Liver (tissue), 9 donors: ENCODE data around the gene IER3IP1. TPM values are rescaled to one million over a fixed set of nuclear protein-coding genes. Genes with fewer than 3 reads are reported as not detected.

ENCODE experiments used
- DNase-seq: peaks from one replicate; pipeline ENCODE4 v3.0.0-alpha.2; 2017; ENCODE audit warnings: low spot score
- H3K27ac ChIP-seq, 2 donors: one replicate each; pipeline ENCODE4 v1.7.0; 2013; ENCODE audit warnings: inconsistent platforms in 2 of 2, low read length in 2 of 2, control low read depth in 1 of 2, low read depth in 1 of 2, mild to moderate bottlenecking in 1 of 2
- H3K27me3 ChIP-seq, 4 donors: one replicate each; pipeline versions ENCODE4 v1.6.1 to v1.7.0; 2013; ENCODE audit warnings: low read length in 3 of 4, inconsistent platforms in 1 of 4, mild to moderate bottlenecking in 1 of 4, moderate library complexity in 1 of 4; ENCODE audit not compliant: control insufficient read depth in 4 of 4, insufficient read depth in 4 of 4
- H3K36me3 ChIP-seq, 4 donors: one replicate each; pipeline versions ENCODE4 v1.6.1 to v1.7.0; 2013; ENCODE audit warnings: low read length in 3 of 4, mild to moderate bottlenecking in 3 of 4, low read depth in 1 of 4, moderate library complexity in 1 of 4; ENCODE audit not compliant: control insufficient read depth in 4 of 4, insufficient read depth in 3 of 4
- H3K4me1 ChIP-seq, 4 donors: one replicate each; pipeline versions ENCODE4 v1.6.1 to v1.7.0; 2013; ENCODE audit warnings: low read length in 3 of 4, mild to moderate bottlenecking in 3 of 4, moderate library complexity in 1 of 4; ENCODE audit not compliant: control insufficient read depth in 4 of 4, insufficient read depth in 4 of 4
- H3K4me3 ChIP-seq, 3 donors: one replicate each; pipeline versions ENCODE4 v1.6.1 to v1.7.0; 2013; ENCODE audit warnings: low read length in 3 of 3, control low read depth in 1 of 3, low read depth in 1 of 3, mild to moderate bottlenecking in 1 of 3
- H3K9ac ChIP-seq, 2 donors: one replicate each; pipeline ENCODE4 v1.7.0; 2013; ENCODE audit warnings: low read length in 2 of 2, mild to moderate bottlenecking in 2 of 2, moderate library complexity in 2 of 2, control low read depth in 1 of 2, low read depth in 1 of 2
- H3K9me3 ChIP-seq, 4 donors: one replicate each; pipeline versions ENCODE4 v1.6.1 to v1.7.0; 2013; ENCODE audit warnings: low read length in 3 of 4; ENCODE audit not compliant: control insufficient read depth in 4 of 4
- ATF3 ChIP-seq: IDR thresholded peaks from 2 replicates; pipeline ENCODE4 v1.6.1; 2016; ENCODE audit warnings: antibody characterized with exemption
- CTCF ChIP-seq: fragments of 150-350 bp; IDR thresholded peaks from 2 replicates; pipeline ENCODE4 v1.5.1; 2017; ENCODE audit warnings: improper control_type of control experiment, low read depth, low read length; ENCODE audit not compliant: missing input control
- EGR1 ChIP-seq, 2 donors: IDR thresholded peaks; 2 replicates each; pipeline ENCODE4 v1.6.1; 2016 to 2018; ENCODE audit warnings: antibody characterized with exemption in 2 of 2, low read depth in 2 of 2
- FOXA1 ChIP-seq: IDR thresholded peaks from 2 replicates; pipeline ENCODE4 v1.6.1; 2016; ENCODE audit warnings: antibody characterized with exemption
- FOXA2 ChIP-seq: IDR thresholded peaks from 2 replicates; pipeline ENCODE4 v1.6.1; 2016; ENCODE audit warnings: antibody characterized with exemption
- GABPA ChIP-seq, 2 donors: IDR thresholded peaks in 1 of 2; conservative IDR thresholded peaks in 1 of 2; 2 replicates each; pipeline ENCODE4 v1.6.1; 2016; ENCODE audit warnings: antibody characterized with exemption in 2 of 2, mild to moderate bottlenecking in 1 of 2, moderate library complexity in 1 of 2
- HNF4A ChIP-seq, 2 donors: conservative IDR thresholded peaks; 2 replicates each; pipeline ENCODE4 v1.6.1; 2016; ENCODE audit warnings: antibody characterized with exemption in 2 of 2, mild to moderate bottlenecking in 2 of 2
- HNF4G ChIP-seq: IDR thresholded peaks from 2 replicates; pipeline ENCODE4 v1.6.1; 2016; ENCODE audit warnings: antibody characterized with exemption
- JUND ChIP-seq, 2 donors: IDR thresholded peaks; 2 replicates each; pipeline ENCODE4 v1.6.1; 2016; ENCODE audit warnings: antibody characterized with exemption in 2 of 2
- MAX ChIP-seq: IDR thresholded peaks from 2 replicates; pipeline ENCODE4 v1.6.1; 2016; ENCODE audit warnings: antibody characterized with exemption
- NR2F2 ChIP-seq: IDR thresholded peaks from 2 replicates; pipeline ENCODE4 v1.6.1; 2016; ENCODE audit warnings: antibody characterized with exemption
- RAD21 ChIP-seq, 2 donors: IDR thresholded peaks; 2 replicates each; pipeline ENCODE4 v1.6.1; 2016; ENCODE audit warnings: antibody characterized with exemption in 2 of 2, mild to moderate bottlenecking in 2 of 2
- REST ChIP-seq: IDR thresholded peaks from 2 replicates; pipeline ENCODE4 v1.6.1; 2016; ENCODE audit warnings: antibody characterized with exemption, mild to moderate bottlenecking
- RXRA ChIP-seq, 2 donors: IDR thresholded peaks; 2 replicates each; pipeline ENCODE4 v1.6.1; 2017 to 2018; ENCODE audit warnings: antibody characterized with exemption in 2 of 2, mild to moderate bottlenecking in 1 of 2
- SP1 ChIP-seq: IDR thresholded peaks from 2 replicates; pipeline ENCODE4 v1.6.1; 2018; ENCODE audit warnings: antibody characterized with exemption, mild to moderate bottlenecking
- TAF1 ChIP-seq: conservative IDR thresholded peaks from 2 replicates; pipeline ENCODE4 v1.6.1; 2016; ENCODE audit warnings: antibody characterized with exemption, mild to moderate bottlenecking
- YY1 ChIP-seq: IDR thresholded peaks from 2 replicates; pipeline ENCODE4 v1.6.1; 2016; ENCODE audit warnings: antibody characterized with exemption, mild to moderate bottlenecking
- ZBTB33 ChIP-seq: IDR thresholded peaks from 2 replicates; pipeline ENCODE4 v1.6.1; 2016; ENCODE audit warnings: antibody characterized with exemption
- WGBS: extraction: QIAGEN DNeasy Blood & Tissue Kit; methylation state at CpG from one replicate; pipeline ENCODE4 v1.1.7; 2013; 5-methylcytosine and 5-hydroxymethylcytosine counted together
- polyA plus RNA-seq, 2 donors: library from polyadenylated mRNA; stranded (reverse) in 1 of 2; unstranded in 1 of 2; fragments of 200-250 nt in 1 of 2; fragments of >200 nt in 1 of 2; fragmentation: Nextera tagmentation in 1 of 2; extraction: Ambion mirVana in 1 of 2; gene quantifications; one replicate each; pipeline versions ENCODE4 v1.2.1 to v1.2.3, GENCODE V29; 2013 to 2015
- total RNA-seq, 2 donors: library from RNA; depleted of rRNA; stranded (reverse); fragments of >200 nt; gene quantifications; one replicate each; pipeline ENCODE4 v1.2.3, GENCODE V29; 2014
- donor health status: healthy.
- donor health status: healthy.
- donor health status: healthy.
- donor health status: healthy.
- donor health status: healthy.

IER3IP1 gene
- total and polyA plus RNA-seq, 4 donors = 8.0 to 24.9 (median 11.3) TPM

GRCh38 chr18:47172476-47172875, 3.7 kb downstream of the IER3IP1 start:
- Histone ChIP-seq H3K4me3 (no peak overlapping the region), H3K9me3 (no peaks in the 10 kb centered on the region), H3K27me3 (no peaks in the 10 kb centered on the region), H3K9ac (no peak overlapping the region), H3K4me1 (peaks cover 0 to 17% (median 6%) of the 10 kb centered on the region in 4 donors), H3K27ac (no peak overlapping the region), H3K36me3 (no peaks in the 10 kb centered on the region)
- 94% methylated on average over 2 of the region's 2 CpGs for WGBS
- no peak for DNase-seq
- TF ChIP-seq RXRA (IDR thresholded peaks at IDR 0.05) (no peak), HNF4G (no peak), TAF1 (no peak), EGR1 (IDR thresholded peaks at IDR 0.05; ENCODE audit: low read depth in 2 of 2) (no peak), SP1 (no peak), GABPA (IDR thresholded peaks at IDR 0.05 in 1 of 2, conservative IDR thresholded peaks at IDR 0.05 in 1 of 2) (no peak), RAD21 (IDR thresholded peaks at IDR 0.05) (no peak), FOXA1 (no peak)

- no peaks in the 10 kb centered on the region for H3K36me3 ChIP-seq
- no peak for DNase-seq
- H3K9me3 ChIP-seq = no peaks in the 10 kb centered on the region
- no peak overlapping the region for H3K4me3 ChIP-seq
- no peaks in the 10 kb centered on the region for H3K27me3 ChIP-seq
- no peak overlapping the region for H3K27ac ChIP-seq
- no peak for TF ChIP-seq TAF1
- TF ChIP-seq ZBTB33 = no peak
- no peak for TF ChIP-seq EGR1 (IDR thresholded peaks at IDR 0.05; ENCODE audit: low read depth in 2 of 2)
- TF ChIP-seq REST = no peak
- TF ChIP-seq MAX = no peak
- TF ChIP-seq GABPA (IDR thresholded peaks at IDR 0.05 in 1 of 2, conservative IDR thresholded peaks at IDR 0.05 in 1 of 2) = no peak
- no peak for TF ChIP-seq NR2F2
- TF ChIP-seq CTCF = no peak
- no peak for TF ChIP-seq FOXA1
- no peak for TF ChIP-seq RAD21 (IDR thresholded peaks at IDR 0.05)
- TF ChIP-seq FOXA2 = no peak
- no peak for TF ChIP-seq SP1
- no peak for TF ChIP-seq ATF3
- no peak for TF ChIP-seq HNF4A (conservative IDR thresholded peaks at IDR 0.05)
- TF ChIP-seq HNF4G = no peak
- TF ChIP-seq RXRA (IDR thresholded peaks at IDR 0.05) = no peak
- TF ChIP-seq YY1 = no peak
- no peak for TF ChIP-seq JUND (IDR thresholded peaks at IDR 0.05)
- peaks cover 0 to 3% (median 0%) of the 10 kb centered on the region in 4 donors for H3K4me1 ChIP-seq
- no peak overlapping the region for H3K9ac ChIP-seq
- WGBS = 94% methylated on average over 1 of the region's 1 CpG
Measured at GRCh38 chr18:47168913-47169312, 7.3 kb downstream of the IER3IP1 start.
